Neural progenitor cell (in vitro differentiated cells): Measurements from ENCODE around the gene R3HDM2. TPM values are rescaled to one million over a fixed set of nuclear protein-coding genes. Genes with fewer than 3 reads are reported as not detected.
A peak's percentile ranks its signal among the peaks of the same experiment; 100 is the strongest.

Experiments used
- DNase-seq: peaks from one replicate; pipeline ENCODE4 v3.0.0-alpha.2; 2016; ENCODE audit warnings: low spot score
- H2AFZ ChIP-seq: fragments of 200-600 bp; sonication (generic); replicated peaks from 2 replicates; pipeline ENCODE4 v1.6.1; 2016; ENCODE audit warnings: antibody characterized with exemption
- H3F3A ChIP-seq: fragments of 200-600 bp; sonication (generic); 2 replicates; pipeline ENCODE4 v1.6.1; 2016; ENCODE audit warnings: antibody characterized with exemption, low read depth
- H3K27ac ChIP-seq: fragments of 200-600 bp; sonication (generic); 2 replicates; pipeline ENCODE4 v1.5.1; 2016; ENCODE audit warnings: mild to moderate bottlenecking
- H3K27me3 ChIP-seq: fragments of 200-600 bp; sonication (generic); 2 replicates; pipeline ENCODE4 v1.6.1; 2016; ENCODE audit warnings: mild to moderate bottlenecking, moderate library complexity
- H3K36me3 ChIP-seq: fragments of 200-600 bp; sonication (generic); 2 replicates; pipeline ENCODE4 v1.5.1; 2016
- H3K4me1 ChIP-seq: fragments of 200-600 bp; sonication (generic); 2 replicates; pipeline ENCODE4 v1.6.1; 2016; ENCODE audit warnings: mixed run types
- H3K4me2 ChIP-seq: fragments of 200-600 bp; sonication (generic); 2 replicates; pipeline ENCODE4 v1.6.1; 2016
- H3K4me3 ChIP-seq: fragments of 200-600 bp; sonication (generic); 2 replicates; pipeline ENCODE4 v1.5.1; 2016
- H3K79me2 ChIP-seq: fragments of 200-600 bp; sonication (generic); 2 replicates; pipeline ENCODE4 v1.6.1; 2016; ENCODE audit warnings: low read depth
- H3K9ac ChIP-seq: fragments of 200-600 bp; sonication (generic); 2 replicates; pipeline ENCODE4 v1.6.1; 2016
- H3K9me3 ChIP-seq: fragments of 200-600 bp; sonication (generic); 2 replicates; pipeline ENCODE4 v1.5.1; 2016; ENCODE audit warnings: low read depth
- H4K20me1 ChIP-seq: fragments of 200-600 bp; sonication (generic); 2 replicates; pipeline ENCODE4 v1.6.1; 2016; ENCODE audit warnings: low read depth
- H3K27ac Mint-ChIP-seq: 3 replicates; pipeline ENCODE4 v1.8.0; 2021; ENCODE audit warnings: mixed read lengths
- H3K27me3 Mint-ChIP-seq: 2 replicates; pipeline ENCODE4 v1.8.0; 2022; ENCODE audit warnings: low read depth, mild to moderate bottlenecking, inconsistent platforms, moderate library complexity, mixed read lengths; ENCODE audit not compliant: insufficient read depth
- H3K36me3 Mint-ChIP-seq: 3 replicates; pipeline ENCODE4 v1.8.0; 2021; ENCODE audit warnings: mixed read lengths
- H3K4me1 Mint-ChIP-seq: 3 replicates; pipeline ENCODE4 v1.8.0; 2021; ENCODE audit warnings: mixed read lengths
- H3K4me3 Mint-ChIP-seq: 3 replicates; pipeline ENCODE4 v1.8.0; 2021; ENCODE audit warnings: mild to moderate bottlenecking, moderate library complexity, mixed read lengths
- H3K9me3 Mint-ChIP-seq: 3 replicates; pipeline ENCODE4 v1.8.0; 2020; ENCODE audit warnings: mixed read lengths
- EZH2 ChIP-seq: fragments of 200-600 bp; sonication (generic); IDR thresholded peaks from 2 replicates; pipeline ENCODE4 v1.6.1; 2017; ENCODE audit warnings: antibody characterized with exemption, mild to moderate bottlenecking, moderate library complexity
- EZH2phosphoT487 ChIP-seq: fragments of 200-600 bp; sonication (generic); IDR thresholded peaks from 2 replicates; pipeline ENCODE4 v1.6.1; 2017; ENCODE audit warnings: antibody characterized with exemption
- total RNA-seq: library from RNA; depleted of rRNA; stranded (reverse); fragments of >200 nt; gene quantifications from 2 replicates; pipeline ENCODE4 v1.2.3, GENCODE V29; 2015; ENCODE audit warnings: low replicate concordance
- TF ChIP-seq, protein P1 (sequence below): fragments of 200-600 bp; sonication (generic); IDR thresholded peaks from 2 replicates; pipeline ENCODE4 v1.5.1; 2017; ENCODE audit warnings: antibody characterized with exemption, mild to moderate bottlenecking

The R3HDM2 gene
- total RNA-seq, 1 donor from 2014 or later = 40.0 TPM

- no peaks in the 10 kb centered on the region for H3K9me3 Mint-ChIP-seq
- H3K36me3 Mint-ChIP-seq = peaks cover 22% of the 10 kb centered on the region
- no peak overlapping the region for H3K4me2 ChIP-seq
- no peak for DNase-seq
- H3F3A ChIP-seq = peaks cover 38% of the 10 kb centered on the region
- peaks cover 44% of the 10 kb centered on the region for H3K4me1 Mint-ChIP-seq
- peaks cover 30% of the 10 kb centered on the region for H3K27me3 Mint-ChIP-seq
- no peak overlapping the region for H3K9ac ChIP-seq
- peaks cover 17% of the 10 kb centered on the region for H3K79me2 ChIP-seq
- H3K4me3 ChIP-seq = no peak overlapping the region
- H3K9me3 ChIP-seq = no peaks in the 10 kb centered on the region
- no peak overlapping the region for H3K27ac Mint-ChIP-seq
- no peaks in the 10 kb centered on the region for H3K36me3 ChIP-seq
- TF ChIP-seq EZH2phosphoT487 = no peak
- TF ChIP-seq, protein P1, sequence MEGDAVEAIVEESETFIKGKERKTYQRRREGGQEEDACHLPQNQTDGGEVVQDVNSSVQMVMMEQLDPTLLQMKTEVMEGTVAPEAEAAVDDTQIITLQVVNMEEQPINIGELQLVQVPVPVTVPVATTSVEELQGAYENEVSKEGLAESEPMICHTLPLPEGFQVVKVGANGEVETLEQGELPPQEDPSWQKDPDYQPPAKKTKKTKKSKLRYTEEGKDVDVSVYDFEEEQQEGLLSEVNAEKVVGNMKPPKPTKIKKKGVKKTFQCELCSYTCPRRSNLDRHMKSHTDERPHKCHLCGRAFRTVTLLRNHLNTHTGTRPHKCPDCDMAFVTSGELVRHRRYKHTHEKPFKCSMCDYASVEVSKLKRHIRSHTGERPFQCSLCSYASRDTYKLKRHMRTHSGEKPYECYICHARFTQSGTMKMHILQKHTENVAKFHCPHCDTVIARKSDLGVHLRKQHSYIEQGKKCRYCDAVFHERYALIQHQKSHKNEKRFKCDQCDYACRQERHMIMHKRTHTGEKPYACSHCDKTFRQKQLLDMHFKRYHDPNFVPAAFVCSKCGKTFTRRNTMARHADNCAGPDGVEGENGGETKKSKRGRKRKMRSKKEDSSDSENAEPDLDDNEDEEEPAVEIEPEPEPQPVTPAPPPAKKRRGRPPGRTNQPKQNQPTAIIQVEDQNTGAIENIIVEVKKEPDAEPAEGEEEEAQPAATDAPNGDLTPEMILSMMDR = no peak
- TF ChIP-seq EZH2 = no peak
- H2AFZ ChIP-seq = no peak overlapping the region
- H3K4me3 Mint-ChIP-seq = no peak overlapping the region
- H4K20me1 ChIP-seq = peaks cover 46% of the 10 kb centered on the region
- no peak overlapping the region for H3K27ac ChIP-seq
- H3K4me1 ChIP-seq = peaks cover 41% of the 10 kb centered on the region
- peaks cover 48% of the 10 kb centered on the region for H3K27me3 ChIP-seq
These were observed 197.2 kb downstream of the R3HDM2 start for GRCh38 chr12:57233357-57234232.

DNA sequence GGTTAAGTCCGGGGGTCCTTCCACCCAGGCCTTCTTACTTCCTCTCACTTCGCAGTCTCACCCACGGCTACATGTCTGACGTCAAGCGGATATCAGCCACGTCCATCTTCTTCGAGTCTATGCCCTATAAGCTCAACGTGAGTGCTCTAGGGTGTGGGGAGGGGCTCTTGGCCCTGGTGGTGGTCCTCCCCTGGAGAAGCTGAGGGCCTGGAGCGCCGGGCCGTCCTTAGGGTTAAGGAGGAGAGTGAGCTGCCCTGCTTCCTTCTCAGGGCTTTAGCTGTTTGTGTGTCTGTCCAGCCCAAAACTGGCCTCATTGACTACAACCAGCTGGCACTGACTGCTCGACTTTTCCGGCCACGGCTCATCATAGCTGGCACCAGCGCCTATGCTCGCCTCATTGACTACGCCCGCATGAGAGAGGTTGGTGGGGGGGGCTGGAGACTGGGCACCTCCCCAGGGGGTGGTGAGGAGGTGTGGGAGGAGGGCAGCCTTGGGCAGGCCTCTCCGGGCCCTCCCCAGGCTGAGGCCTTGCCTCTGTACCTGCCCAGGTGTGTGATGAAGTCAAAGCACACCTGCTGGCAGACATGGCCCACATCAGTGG lies 198.6 kb downstream of the R3HDM2 start:
- Mint-ChIP-seq H3K4me1 (peaks cover 46% of the 10 kb centered on the region), H3K9me3 (no peaks in the 10 kb centered on the region), H3K27ac (no peak overlapping the region), H3K27me3 (peaks cover 29% of the 10 kb centered on the region), H3K36me3 (peaks cover 22% of the 10 kb centered on the region), H3K4me3 (peak overlapping the region; percentile 27)
- H3K4me2 ChIP-seq = no peak overlapping the region
- H2AFZ ChIP-seq = no peak overlapping the region
- TF ChIP-seq EZH2 (no peak), EZH2phosphoT487 (no peak)
- TF ChIP-seq, protein P1 = no peak
- no peaks in the 10 kb centered on the region for H3K36me3 ChIP-seq
- H3K27ac ChIP-seq = no peak overlapping the region
- H3F3A ChIP-seq = peaks cover 28% of the 10 kb centered on the region
- H3K27me3 ChIP-seq = peaks cover 48% of the 10 kb centered on the region
- no peaks in the 10 kb centered on the region for H3K9me3 ChIP-seq
- no peak for DNase-seq
- H4K20me1 ChIP-seq = peaks cover 40% of the 10 kb centered on the region
- peaks cover 17% of the 10 kb centered on the region for H3K79me2 ChIP-seq
- H3K9ac ChIP-seq = no peak overlapping the region
- no peak overlapping the region for H3K4me3 ChIP-seq
- peaks cover 33% of the 10 kb centered on the region for H3K4me1 ChIP-seq

DNA sequence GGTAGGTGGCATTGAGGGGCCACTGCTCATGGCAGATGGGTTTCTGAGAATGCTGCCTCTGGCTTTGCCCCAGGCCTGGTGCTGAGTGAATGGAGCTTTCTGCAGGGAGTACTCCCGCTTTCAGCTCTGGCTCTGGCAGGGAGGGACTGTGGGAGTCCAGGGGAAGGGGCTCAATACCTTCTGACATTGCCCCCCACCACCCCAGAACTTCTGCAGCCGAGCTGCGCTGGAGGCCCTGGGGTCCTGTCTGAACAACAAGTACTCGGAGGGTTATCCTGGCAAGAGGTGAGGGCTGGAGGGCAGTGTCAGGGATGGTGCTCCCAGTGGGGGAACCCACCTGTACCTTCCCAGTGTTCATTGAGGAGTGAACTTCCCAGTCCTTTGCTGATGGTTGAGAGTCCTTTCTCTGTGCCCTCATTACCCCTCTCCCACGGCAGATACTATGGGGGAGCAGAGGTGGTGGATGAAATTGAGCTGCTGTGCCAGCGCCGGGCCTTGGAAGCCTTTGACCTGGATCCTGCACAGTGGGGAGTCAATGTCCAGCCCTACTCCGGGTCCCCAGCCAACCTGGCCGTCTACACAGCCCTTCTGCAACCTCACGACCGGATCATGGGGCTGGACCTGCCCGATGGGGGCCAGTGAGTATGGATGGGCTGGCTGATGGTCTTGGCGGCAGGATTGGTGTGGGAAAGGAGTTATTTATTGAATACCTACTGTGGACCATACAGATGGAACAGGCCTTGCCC lies 199.4 kb downstream of the R3HDM2 start:
- H3K4me3 ChIP-seq = no peak overlapping the region
- H3K4me1 Mint-ChIP-seq = peaks cover 51% of the 10 kb centered on the region

More for the DNA sequence above, 199.4 kb downstream of the R3HDM2 start:
- H3K36me3 ChIP-seq = no peaks in the 10 kb centered on the region
- peaks cover 32% of the 10 kb centered on the region for H3K4me1 ChIP-seq
- Mint-ChIP-seq H3K4me3 (peak overlapping the region; percentile 97), H3K27ac (no peak overlapping the region), H3K27me3 (peaks cover 26% of the 10 kb centered on the region), H3K36me3 (peaks cover 22% of the 10 kb centered on the region), H3K9me3 (no peaks in the 10 kb centered on the region)
- H3K79me2 ChIP-seq = peaks cover 17% of the 10 kb centered on the region
- H2AFZ ChIP-seq = no peak overlapping the region
- H3K9me3 ChIP-seq = no peaks in the 10 kb centered on the region
- TF ChIP-seq EZH2phosphoT487 (no peak), EZH2 (no peak)
- TF ChIP-seq, protein P1 = no peak
- no peak overlapping the region for H3K9ac ChIP-seq
- DNase-seq = no peak
- H3K4me2 ChIP-seq = no peak overlapping the region
- peaks cover 23% of the 10 kb centered on the region for H3F3A ChIP-seq
- peaks cover 48% of the 10 kb centered on the region for H3K27me3 ChIP-seq
- peaks cover 34% of the 10 kb centered on the region for H4K20me1 ChIP-seq
- H3K27ac ChIP-seq = no peak overlapping the region
